GM12872 (cell line): ENCODE data around the gene TOR1A.

ENCODE experiments used
- TF ChIP-seq, protein P1 (sequence below): IDR thresholded peaks from 3 replicates; pipeline ENCODE4 v1.5.1; 2011; ENCODE audit warnings: low read depth, mild to moderate bottlenecking, low read length, moderate library complexity; ENCODE audit not compliant: insufficient read depth

Gene TOR1A

DNA sequence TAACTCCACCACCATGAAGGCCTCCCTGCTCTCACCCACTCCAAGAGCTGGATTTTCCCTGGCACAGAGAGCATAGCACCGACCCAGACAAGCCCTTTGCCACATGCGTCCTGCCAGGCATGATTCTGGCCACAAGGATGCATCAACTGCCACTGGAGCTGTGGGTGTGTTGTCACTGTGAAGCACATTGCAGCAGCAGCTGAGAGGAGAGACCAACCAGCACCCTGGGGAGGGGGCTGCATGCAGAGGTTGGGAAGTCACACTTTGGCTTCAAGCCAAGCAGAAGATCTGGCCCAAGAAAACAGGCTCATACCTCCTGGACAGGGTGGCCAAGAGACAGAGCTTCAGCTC is 48.5 kb downstream of the TOR1A start:
- TF ChIP-seq, protein P1, sequence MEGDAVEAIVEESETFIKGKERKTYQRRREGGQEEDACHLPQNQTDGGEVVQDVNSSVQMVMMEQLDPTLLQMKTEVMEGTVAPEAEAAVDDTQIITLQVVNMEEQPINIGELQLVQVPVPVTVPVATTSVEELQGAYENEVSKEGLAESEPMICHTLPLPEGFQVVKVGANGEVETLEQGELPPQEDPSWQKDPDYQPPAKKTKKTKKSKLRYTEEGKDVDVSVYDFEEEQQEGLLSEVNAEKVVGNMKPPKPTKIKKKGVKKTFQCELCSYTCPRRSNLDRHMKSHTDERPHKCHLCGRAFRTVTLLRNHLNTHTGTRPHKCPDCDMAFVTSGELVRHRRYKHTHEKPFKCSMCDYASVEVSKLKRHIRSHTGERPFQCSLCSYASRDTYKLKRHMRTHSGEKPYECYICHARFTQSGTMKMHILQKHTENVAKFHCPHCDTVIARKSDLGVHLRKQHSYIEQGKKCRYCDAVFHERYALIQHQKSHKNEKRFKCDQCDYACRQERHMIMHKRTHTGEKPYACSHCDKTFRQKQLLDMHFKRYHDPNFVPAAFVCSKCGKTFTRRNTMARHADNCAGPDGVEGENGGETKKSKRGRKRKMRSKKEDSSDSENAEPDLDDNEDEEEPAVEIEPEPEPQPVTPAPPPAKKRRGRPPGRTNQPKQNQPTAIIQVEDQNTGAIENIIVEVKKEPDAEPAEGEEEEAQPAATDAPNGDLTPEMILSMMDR = no peak

DNA sequence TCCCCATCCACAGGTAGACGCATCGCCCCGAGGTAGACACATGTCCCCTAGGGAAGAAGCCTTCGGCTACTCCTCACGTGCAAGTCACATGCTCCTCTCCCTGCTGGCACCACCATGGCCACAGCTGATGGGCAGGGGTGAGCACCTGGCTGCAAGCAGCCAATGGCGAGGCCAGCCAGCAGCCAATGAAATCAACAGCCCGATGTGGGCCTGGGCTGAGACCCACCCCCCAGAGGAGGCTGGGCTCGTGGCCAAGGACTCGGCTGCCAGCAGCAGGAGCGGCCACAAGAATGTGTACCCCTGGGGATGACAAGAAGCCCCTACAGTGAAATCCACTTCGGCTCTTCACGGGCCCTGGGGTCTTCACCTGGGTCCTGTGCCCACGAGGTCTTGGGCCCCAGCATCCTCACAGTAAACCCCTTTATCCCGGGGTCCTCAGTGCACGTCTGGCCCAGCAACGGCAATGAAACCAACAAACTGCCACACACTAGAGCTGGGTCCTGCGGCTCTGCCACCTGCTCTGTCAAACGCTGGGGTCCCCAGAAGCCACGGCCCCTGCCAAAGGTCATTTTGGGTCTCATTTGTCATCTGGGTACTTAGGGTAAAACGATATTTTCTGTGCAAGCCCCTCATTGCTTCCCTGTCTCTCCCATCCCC is 49.0 kb downstream of the TOR1A start:
- TF ChIP-seq, protein P1 = no peak

DNA sequence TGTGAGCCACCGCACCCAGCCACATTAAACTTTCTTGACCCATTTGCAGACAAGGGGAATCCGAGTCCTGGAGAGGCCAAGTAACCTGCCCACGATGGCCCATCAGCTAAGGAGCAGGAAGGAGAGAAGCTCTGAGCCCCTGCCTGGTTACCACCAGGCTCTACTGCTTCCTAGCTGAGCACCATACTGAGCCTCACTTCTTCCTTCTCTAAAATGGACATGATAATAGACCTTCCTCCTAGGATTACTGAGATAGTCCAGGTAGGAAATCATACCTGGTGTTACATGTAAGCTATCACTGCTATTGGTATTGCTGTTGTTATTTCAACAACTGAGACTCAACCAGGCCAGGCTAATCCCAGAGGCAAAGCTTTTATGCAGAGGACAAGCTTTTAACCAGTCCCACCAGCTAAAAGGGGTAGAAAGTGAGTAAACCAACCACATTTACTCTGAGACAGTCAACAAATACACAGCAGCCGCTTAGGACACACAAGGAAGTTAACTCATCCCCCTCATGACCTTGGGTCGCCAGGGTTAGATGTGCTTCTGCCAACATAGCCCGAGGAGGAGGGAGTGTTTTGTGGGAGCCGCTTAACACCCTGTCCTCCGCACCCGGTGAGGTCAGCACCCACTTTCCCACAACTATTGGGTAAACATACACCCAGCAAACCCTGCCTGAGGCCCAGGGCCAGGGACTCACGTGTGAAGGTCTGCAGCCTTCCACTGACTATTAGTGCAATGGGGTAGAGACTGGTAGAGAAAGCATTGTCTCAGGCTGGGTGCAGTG is 50.5 kb downstream of the TOR1A start:
- TF ChIP-seq, protein P1 = no peak

DNA sequence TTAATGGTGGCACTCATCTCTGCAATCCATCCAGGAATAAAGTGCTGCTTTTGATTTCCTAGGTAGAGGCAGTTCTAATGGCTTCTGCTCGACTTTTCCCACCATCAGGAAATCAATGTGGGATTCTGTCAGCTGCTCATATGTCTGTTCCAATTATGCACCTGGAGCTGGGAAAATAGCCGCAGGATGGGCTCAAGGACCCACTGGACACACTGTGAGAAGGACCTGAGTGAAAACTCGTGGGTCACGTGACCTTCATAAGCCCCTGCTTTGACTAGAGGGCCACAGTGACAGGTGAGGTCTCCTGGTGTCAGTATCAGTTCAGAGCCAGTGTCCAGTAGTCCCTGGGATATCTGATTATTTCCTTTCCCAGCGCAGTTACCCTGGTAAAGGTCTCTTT is 53.2 kb downstream of the TOR1A start:
- TF ChIP-seq, protein P1 = no peak

DNA sequence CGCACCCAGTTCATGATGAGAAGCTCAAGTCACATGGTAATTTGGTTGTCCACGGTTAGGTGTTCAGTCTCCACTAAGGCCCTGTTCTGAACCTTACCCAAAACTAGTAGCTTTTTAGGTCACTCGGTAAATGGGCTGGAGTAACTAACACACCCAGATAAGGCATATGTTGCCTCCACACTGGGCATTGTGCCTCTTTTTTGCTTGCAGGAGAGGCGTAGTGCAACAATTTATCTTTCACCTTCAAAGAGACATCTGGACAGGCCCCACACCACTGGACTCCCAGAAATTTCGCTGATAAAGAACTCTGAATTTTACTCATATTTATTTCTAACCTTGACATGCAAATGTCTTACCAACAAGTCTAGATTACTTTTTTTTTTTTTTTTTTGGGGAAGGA is 54.3 kb downstream of the TOR1A start:
- TF ChIP-seq, protein P1 = no peak

DNA sequence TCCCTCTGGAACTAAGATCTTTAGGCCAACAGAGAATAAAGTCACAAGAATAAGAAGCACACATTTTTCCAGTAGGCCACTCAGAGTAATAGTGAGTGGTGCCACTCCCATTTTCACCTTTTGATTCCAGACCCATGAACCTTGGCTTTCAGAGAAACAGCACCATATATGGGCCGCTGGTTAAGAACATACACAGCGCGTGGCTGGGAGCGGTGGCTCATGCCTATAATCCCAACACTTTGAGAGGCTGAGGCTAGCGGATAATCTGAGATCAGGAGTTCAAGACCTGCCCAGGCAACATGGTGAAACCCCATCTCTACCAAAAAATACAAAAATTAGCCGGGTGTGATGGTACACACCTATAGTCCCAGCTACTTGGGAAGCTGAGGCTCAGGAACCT is 55.5 kb downstream of the TOR1A start:
- TF ChIP-seq, protein P1 = no peak

DNA sequence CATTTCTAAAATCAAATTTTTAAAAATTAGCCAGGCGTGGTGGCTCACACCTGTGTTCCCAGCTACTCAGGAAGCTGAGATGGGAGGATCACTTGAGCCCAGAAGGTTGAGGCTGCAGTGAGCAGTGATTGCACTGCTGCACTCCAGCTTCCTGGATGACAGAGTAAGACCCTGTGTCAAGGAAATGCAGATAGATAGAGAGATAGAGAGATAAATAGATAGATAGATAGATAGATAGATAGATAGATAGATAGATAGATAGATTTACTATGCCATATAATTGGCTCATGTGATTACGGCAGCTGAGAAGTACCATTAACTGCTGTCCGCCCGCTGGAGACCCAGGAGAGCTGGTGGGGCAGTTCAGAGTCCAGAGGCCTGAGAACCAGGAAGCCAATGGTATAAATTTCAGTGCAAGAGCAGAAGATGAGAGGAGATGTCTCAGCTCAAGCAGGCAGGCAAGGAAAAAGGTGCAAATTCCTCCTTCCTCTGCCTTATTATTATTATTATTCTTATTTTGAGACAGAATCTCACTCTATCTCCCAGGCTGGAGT is 58.1 kb downstream of the TOR1A start:
- TF ChIP-seq, protein P1 = no peak
